ENCODE results near the gene SWAP70. TPM values are rescaled to one million over a fixed set of nuclear protein-coding genes. Genes with fewer than 3 reads are reported as not detected.
A peak's percentile ranks its signal among the peaks of the same experiment; 100 is the strongest.

SWAP70 gene
- total and polyA plus RNA-seq, 10 of the 15 experiments (the other 5 are each of a cell fraction or from before 2014, with no cell fraction given), result 20.6 to 62.4 (median 41.7) TPM

DNA sequence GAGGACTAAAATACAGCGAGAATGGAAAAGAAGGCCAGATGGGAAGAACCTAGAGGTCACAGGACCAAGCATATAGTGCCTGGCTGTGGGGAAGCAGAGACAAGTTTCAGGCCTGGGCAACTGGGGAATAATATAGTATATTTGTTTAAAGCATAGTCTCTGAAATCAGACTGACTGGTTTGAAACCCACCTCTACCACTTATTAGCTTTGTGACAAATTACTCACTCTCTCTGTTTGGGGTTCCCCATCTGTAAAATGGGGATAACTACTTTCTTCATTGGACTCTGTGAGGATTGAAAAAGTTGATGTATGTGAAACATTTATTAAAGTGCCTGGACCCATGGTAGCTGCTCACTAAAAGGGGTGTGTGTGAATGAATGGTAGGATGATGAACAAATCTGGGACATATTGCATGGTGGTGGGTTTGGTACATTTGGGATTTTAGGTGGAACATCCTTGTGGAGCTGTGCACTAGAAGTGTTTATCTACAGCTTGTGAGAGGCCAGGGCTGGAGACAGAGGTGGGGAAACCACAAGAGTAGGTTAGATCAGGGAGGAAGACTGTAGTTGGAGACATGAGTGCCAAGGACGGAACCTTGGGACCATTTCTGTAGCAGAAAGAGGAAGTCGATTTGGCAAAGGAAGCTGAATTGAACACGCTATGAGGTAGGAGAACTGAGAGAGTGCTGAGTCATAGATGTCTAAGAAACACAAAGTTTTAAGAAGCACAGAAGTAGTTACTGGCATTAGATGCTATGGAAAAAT is 52.6 kb downstream of the SWAP70 start (continued):
- TF ChIP-seq, protein P1, sequence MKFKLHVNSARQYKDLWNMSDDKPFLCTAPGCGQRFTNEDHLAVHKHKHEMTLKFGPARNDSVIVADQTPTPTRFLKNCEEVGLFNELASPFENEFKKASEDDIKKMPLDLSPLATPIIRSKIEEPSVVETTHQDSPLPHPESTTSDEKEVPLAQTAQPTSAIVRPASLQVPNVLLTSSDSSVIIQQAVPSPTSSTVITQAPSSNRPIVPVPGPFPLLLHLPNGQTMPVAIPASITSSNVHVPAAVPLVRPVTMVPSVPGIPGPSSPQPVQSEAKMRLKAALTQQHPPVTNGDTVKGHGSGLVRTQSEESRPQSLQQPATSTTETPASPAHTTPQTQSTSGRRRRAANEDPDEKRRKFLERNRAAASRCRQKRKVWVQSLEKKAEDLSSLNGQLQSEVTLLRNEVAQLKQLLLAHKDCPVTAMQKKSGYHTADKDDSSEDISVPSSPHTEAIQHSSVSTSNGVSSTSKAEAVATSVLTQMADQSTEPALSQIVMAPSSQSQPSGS (IDR thresholded peaks at IDR 0.05; ENCODE audit: low read length), result peak; percentile 82; the same call in 1 of the 2 replicates
- TF ChIP-seq ZBTB33 (IDR thresholded peaks at IDR 0.05), result no peak
- TF ChIP-seq, protein P2, sequence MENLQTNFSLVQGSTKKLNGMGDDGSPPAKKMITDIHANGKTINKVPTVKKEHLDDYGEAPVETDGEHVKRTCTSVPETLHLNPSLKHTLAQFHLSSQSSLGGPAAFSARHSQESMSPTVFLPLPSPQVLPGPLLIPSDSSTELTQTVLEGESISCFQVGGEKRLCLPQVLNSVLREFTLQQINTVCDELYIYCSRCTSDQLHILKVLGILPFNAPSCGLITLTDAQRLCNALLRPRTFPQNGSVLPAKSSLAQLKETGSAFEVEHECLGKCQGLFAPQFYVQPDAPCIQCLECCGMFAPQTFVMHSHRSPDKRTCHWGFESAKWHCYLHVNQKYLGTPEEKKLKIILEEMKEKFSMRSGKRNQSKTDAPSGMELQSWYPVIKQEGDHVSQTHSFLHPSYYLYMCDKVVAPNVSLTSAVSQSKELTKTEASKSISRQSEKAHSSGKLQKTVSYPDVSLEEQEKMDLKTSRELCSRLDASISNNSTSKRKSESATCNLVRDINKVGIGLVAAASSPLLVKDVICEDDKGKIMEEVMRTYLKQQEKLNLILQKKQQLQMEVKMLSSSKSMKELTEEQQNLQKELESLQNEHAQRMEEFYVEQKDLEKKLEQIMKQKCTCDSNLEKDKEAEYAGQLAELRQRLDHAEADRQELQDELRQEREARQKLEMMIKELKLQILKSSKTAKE (IDR thresholded peaks at IDR 0.05; ENCODE audit: low read depth, poor library complexity, severe bottlenecking), result peak; percentile 46
- no peak for TF ChIP-seq TBL1XR1 (IDR thresholded peaks at IDR 0.05; ENCODE audit: low read depth, low read length)
- TF ChIP-seq PML (IDR thresholded peaks at IDR 0.05; ENCODE audit: low read length), result peak; percentile 49; the same call in 1 of the 2 replicates
- TF ChIP-seq, protein P3, sequence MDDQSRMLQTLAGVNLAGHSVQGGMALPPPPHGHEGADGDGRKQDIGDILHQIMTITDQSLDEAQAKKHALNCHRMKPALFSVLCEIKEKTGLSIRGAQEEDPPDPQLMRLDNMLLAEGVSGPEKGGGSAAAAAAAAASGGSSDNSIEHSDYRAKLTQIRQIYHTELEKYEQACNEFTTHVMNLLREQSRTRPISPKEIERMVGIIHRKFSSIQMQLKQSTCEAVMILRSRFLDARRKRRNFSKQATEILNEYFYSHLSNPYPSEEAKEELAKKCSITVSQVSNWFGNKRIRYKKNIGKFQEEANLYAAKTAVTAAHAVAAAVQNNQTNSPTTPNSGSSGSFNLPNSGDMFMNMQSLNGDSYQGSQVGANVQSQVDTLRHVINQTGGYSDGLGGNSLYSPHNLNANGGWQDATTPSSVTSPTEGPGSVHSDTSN (IDR thresholded peaks at IDR 0.05; ENCODE audit: insufficient replicate concordance, low read depth, low read length), result no peak
- TF ChIP-seq DPF2 (IDR thresholded peaks at IDR 0.05), result peak; percentile 71
- peak; percentile 62; the same call in 1 of the 2 replicates for TF ChIP-seq IRF4 (IDR thresholded peaks at IDR 0.05; ENCODE audit: low read depth, low read length)
- TF ChIP-seq CHD1 (IDR thresholded peaks at IDR 0.05; ENCODE audit: low read depth, low read length), result no peak
- TF ChIP-seq, protein P4, sequence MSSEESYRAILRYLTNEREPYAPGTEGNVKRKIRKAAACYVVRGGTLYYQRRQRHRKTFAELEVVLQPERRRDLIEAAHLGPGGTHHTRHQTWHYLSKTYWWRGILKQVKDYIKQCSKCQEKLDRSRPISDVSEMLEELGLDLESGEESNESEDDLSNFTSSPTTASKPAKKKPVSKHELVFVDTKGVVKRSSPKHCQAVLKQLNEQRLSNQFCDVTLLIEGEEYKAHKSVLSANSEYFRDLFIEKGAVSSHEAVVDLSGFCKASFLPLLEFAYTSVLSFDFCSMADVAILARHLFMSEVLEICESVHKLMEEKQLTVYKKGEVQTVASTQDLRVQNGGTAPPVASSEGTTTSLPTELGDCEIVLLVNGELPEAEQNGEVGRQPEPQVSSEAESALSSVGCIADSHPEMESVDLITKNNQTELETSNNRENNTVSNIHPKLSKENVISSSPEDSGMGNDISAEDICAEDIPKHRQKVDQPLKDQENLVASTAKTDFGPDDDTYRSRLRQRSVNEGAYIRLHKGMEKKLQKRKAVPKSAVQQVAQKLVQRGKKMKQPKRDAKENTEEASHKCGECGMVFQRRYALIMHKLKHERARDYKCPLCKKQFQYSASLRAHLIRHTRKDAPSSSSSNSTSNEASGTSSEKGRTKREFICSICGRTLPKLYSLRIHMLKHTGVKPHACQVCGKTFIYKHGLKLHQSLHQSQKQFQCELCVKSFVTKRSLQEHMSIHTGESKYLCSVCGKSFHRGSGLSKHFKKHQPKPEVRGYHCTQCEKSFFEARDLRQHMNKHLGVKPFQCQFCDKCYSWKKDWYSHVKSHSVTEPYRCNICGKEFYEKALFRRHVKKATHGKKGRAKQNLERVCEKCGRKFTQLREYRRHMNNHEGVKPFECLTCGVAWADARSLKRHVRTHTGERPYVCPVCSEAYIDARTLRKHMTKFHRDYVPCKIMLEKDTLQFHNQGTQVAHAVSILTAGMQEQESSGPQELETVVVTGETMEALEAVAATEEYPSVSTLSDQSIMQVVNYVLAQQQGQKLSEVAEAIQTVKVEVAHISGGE (CRISPR knock-in tag; IDR thresholded peaks at IDR 0.05), result no peak
- TF ChIP-seq ZBED1 (IDR thresholded peaks at IDR 0.05; ENCODE audit: borderline replicate concordance), result peak; percentile 64; the same call in 1 of the 2 replicates
- no peak for TF ChIP-seq ATF3 (IDR thresholded peaks at IDR 0.05; ENCODE audit: borderline replicate concordance, extremely low read depth, low read depth, low read length)
- peak; percentile 76 for TF ChIP-seq MLLT1 (IDR thresholded peaks at IDR 0.05)
- TF ChIP-seq RAD21 (IDR thresholded peaks at IDR 0.05; ENCODE audit: insufficient read depth, low read depth, low read length), result no peak
- no peak for TF ChIP-seq RELA (IDR thresholded peaks at IDR 0.05; ENCODE audit: borderline replicate concordance, partially characterized antibody)
- TF ChIP-seq SUZ12 (IDR thresholded peaks at IDR 0.05; ENCODE audit: unreplicated experiment), result no peak
- TF ChIP-seq PAX8 (IDR thresholded peaks at IDR 0.05), result no peak

Measured in GM12878 (cell line).